WTC11 (cell line): Measurements from ENCODE around the gene HEATR5A. TPM values are rescaled to one million over a fixed set of nuclear protein-coding genes. Genes with fewer than 3 reads are reported as not detected.

ENCODE experiments used
- ATAC-seq: fragments of 200-7000 bp; cut with Tn5 transposase; 2 replicates; pipeline ENCODE4 v1.10.0; 2021; ENCODE audit warnings: mild to moderate bottlenecking, moderate library complexity
- CTCF ChIA-PET: fragments of 300-600 bp; sonication (Branson Sonifier 250); formaldehyde crosslinking; loops from one replicate; lab custom pipeline; 2021; ENCODE audit warnings: antibody characterized with exemption; lab: Charles Lee
- POLR2A ChIA-PET: fragments of 350-600 bp; sonication (Branson Sonifier 250); formaldehyde crosslinking; loops from one replicate; lab custom pipeline; 2021; ENCODE audit warnings: antibody characterized with exemption; lab: Charles Lee
- DNase-seq: peaks from one replicate; pipeline ENCODE4 v3.0.0; 2021; ENCODE audit warnings: low spot score
- H3K27ac Mint-ChIP-seq: 2 replicates; pipeline ENCODE4 v1.8.0; 2021; ENCODE audit warnings: mixed read lengths
- H3K27me3 Mint-ChIP-seq: 2 replicates; pipeline ENCODE4 v1.8.0; 2021; ENCODE audit warnings: low read depth, mild to moderate bottlenecking, moderate library complexity, mixed read lengths
- H3K36me3 Mint-ChIP-seq: 2 replicates; pipeline ENCODE4 v1.8.0; 2021; ENCODE audit warnings: mixed read lengths
- H3K4me1 Mint-ChIP-seq: 2 replicates; pipeline ENCODE4 v1.8.0; 2022; ENCODE audit warnings: mixed read lengths
- H3K4me3 Mint-ChIP-seq: 2 replicates; pipeline ENCODE4 v1.8.0; 2021; ENCODE audit warnings: mild to moderate bottlenecking, moderate library complexity, mixed read lengths
- H3K9me3 Mint-ChIP-seq: 2 replicates; pipeline ENCODE4 v1.8.0; 2021; ENCODE audit warnings: mixed read lengths
- AFF4 ChIP-seq: sonication (generic); formaldehyde crosslinking; IDR thresholded peaks from 2 replicates; pipeline ENCODE4 v1.8.1; 2023; ENCODE audit warnings: mild to moderate bottlenecking, missing genetic modification reagents, borderline replicate concordance
- ATF3 ChIP-seq: sonication (generic); formaldehyde crosslinking; conservative IDR thresholded peaks from 2 replicates; pipeline ENCODE4 v1.8.1; 2022; ENCODE audit warnings: mild to moderate bottlenecking, missing genetic modification reagents
- CDX4 ChIP-seq: fragments of 250-450 bp; sonication (Bioruptor Pico); IDR thresholded peaks from 2 replicates; pipeline ENCODE4 v1.9.0; 2021; ENCODE audit warnings: moderate library complexity, mild to moderate bottlenecking, inconsistent platforms, borderline replicate concordance
- ETV6 ChIP-seq: sonication (generic); formaldehyde crosslinking; IDR thresholded peaks from 2 replicates; pipeline ENCODE4 v1.8.1; 2022; ENCODE audit warnings: mild to moderate bottlenecking, missing genetic modification reagents
- GABPB1 ChIP-seq: sonication (generic); formaldehyde crosslinking; IDR thresholded peaks from 2 replicates; pipeline ENCODE4 v1.8.1; 2023; ENCODE audit warnings: mild to moderate bottlenecking, missing genetic modification reagents
- KAT7 ChIP-seq: sonication (generic); formaldehyde crosslinking; IDR thresholded peaks from 2 replicates; pipeline ENCODE4 v1.8.1; 2023; ENCODE audit warnings: missing genetic modification reagents, mild to moderate bottlenecking, borderline replicate concordance
- MXD4 ChIP-seq: fragments of 250-450 bp; sonication (Bioruptor Pico); IDR thresholded peaks from 2 replicates; pipeline ENCODE4 v1.8.0; 2021; ENCODE audit warnings: mild to moderate bottlenecking, moderate library complexity, borderline replicate concordance
- NFE2L1 ChIP-seq: sonication (generic); formaldehyde crosslinking; IDR thresholded peaks from 2 replicates; pipeline ENCODE4 v1.8.1; 2023; ENCODE audit warnings: missing genetic modification reagents
- OVOL2 ChIP-seq: fragments of 250-450 bp; sonication (Bioruptor Pico); IDR thresholded peaks from 2 replicates; pipeline ENCODE4 v1.9.0; 2021; ENCODE audit warnings: mild to moderate bottlenecking, borderline replicate concordance
- PRDM15 ChIP-seq: sonication (generic); formaldehyde crosslinking; IDR thresholded peaks from 2 replicates; pipeline ENCODE4 v1.8.0; 2022; ENCODE audit warnings: missing genetic modification reagents
- SMAD3 ChIP-seq: sonication (generic); formaldehyde crosslinking; IDR thresholded peaks from 2 replicates; pipeline ENCODE4 v1.8.0; 2022; ENCODE audit warnings: missing genetic modification reagents, mild to moderate bottlenecking, borderline replicate concordance
- TEAD4 ChIP-seq: sonication (generic); formaldehyde crosslinking; IDR thresholded peaks from 2 replicates; pipeline ENCODE4 v1.8.0; 2022; ENCODE audit warnings: mild to moderate bottlenecking, missing genetic modification reagents
- TP53 ChIP-seq: sonication (generic); formaldehyde crosslinking; IDR thresholded peaks from 2 replicates; pipeline ENCODE4 v1.8.1; 2023; ENCODE audit warnings: mild to moderate bottlenecking, missing genetic modification reagents
- USF1 ChIP-seq: sonication (generic); formaldehyde crosslinking; IDR thresholded peaks from 2 replicates; pipeline ENCODE4 v1.8.0; 2022; ENCODE audit warnings: mild to moderate bottlenecking, missing genetic modification reagents
- ZBTB21 ChIP-seq: sonication (generic); formaldehyde crosslinking; IDR thresholded peaks from 2 replicates; pipeline ENCODE4 v1.8.1; 2023; ENCODE audit warnings: mild to moderate bottlenecking, missing genetic modification reagents, borderline replicate concordance
- ZNF281 ChIP-seq: sonication (generic); formaldehyde crosslinking; IDR thresholded peaks from 2 replicates; pipeline ENCODE4 v1.8.0; 2023; ENCODE audit warnings: mild to moderate bottlenecking, missing genetic modification reagents
- ZNF423 ChIP-seq: fragments of 250-450 bp; sonication (Bioruptor Pico); IDR thresholded peaks from 2 replicates; pipeline ENCODE4 v2.1.2; 2022; ENCODE audit warnings: mild to moderate bottlenecking, moderate library complexity
- ZNF512 ChIP-seq: sonication (generic); formaldehyde crosslinking; IDR thresholded peaks from 2 replicates; pipeline ENCODE4 v1.8.1; 2022; ENCODE audit warnings: missing genetic modification reagents, borderline replicate concordance
- total RNA-seq: library from RNA; stranded (reverse); gene quantifications from 3 replicates; pipeline ENCODE4 v1.2.3, GENCODE V29; 2021

The HEATR5A gene
- total RNA-seq, 1 experiment from 2014 or later: 36.2 TPM

GRCh38 chr14:31401369-31401932, 18.9 kb downstream of the HEATR5A start (continued):
- TF ChIP-seq KAT7 (CRISPR knock-in tag): no peak
- TF ChIP-seq ZNF512: no peak

GRCh38 chr14:31400031-31400638, 20.2 kb downstream of the HEATR5A start:
- H3K4me1 Mint-ChIP-seq: peaks cover 6% of the 10 kb centered on the region; the same call in 1 of the 2 replicates
- CTCF ChIA-PET: no interaction called here
- POLR2A ChIA-PET: no interaction called here
- ATAC-seq (no peak), DNase-seq (no peak)
- peaks cover 16% of the 10 kb centered on the region for H3K36me3 Mint-ChIP-seq
- no peak overlapping the region for H3K4me3 Mint-ChIP-seq
- H3K27me3 Mint-ChIP-seq: no peaks in the 10 kb centered on the region
- no peaks in the 10 kb centered on the region for H3K9me3 Mint-ChIP-seq
- TF ChIP-seq ZNF281 (CRISPR knock-in tag): no peak
- TF ChIP-seq ZBTB21 (CRISPR knock-in tag): no peak
- TF ChIP-seq PRDM15: no peak
- TF ChIP-seq OVOL2 (CRISPR knock-in tag): no peak
- no peak for TF ChIP-seq NFE2L1 (CRISPR knock-in tag)
- no peak for TF ChIP-seq SMAD3
- TF ChIP-seq ZNF423 (CRISPR knock-in tag): no peak
- TF ChIP-seq MXD4 (CRISPR knock-in tag): no peak
- no peak for TF ChIP-seq ETV6
- TF ChIP-seq CDX4: no peak
- no peak for TF ChIP-seq TEAD4 (CRISPR knock-in tag)
- no peak overlapping the region for H3K27ac Mint-ChIP-seq

- no peak overlapping the region for H3K27ac Mint-ChIP-seq
- DNase-seq (no peak), ATAC-seq (no peak)
- H3K36me3 Mint-ChIP-seq: peaks cover 9% of the 10 kb centered on the region
- no peaks in the 10 kb centered on the region for H3K4me1 Mint-ChIP-seq
- H3K27me3 Mint-ChIP-seq: no peaks in the 10 kb centered on the region
- H3K9me3 Mint-ChIP-seq: no peaks in the 10 kb centered on the region
- ChIA-PET POLR2A (no interaction called here), CTCF (interaction anchor here (1.1 kb wide), 1 partner anchor 22 kb away, joined by 3 read pairs; no protein-coding TSS in a partner anchor)
- H3K4me3 Mint-ChIP-seq: no peak overlapping the region
- TF ChIP-seq USF1 (CRISPR knock-in tag): no peak
- no peak for TF ChIP-seq TP53
- TF ChIP-seq ATF3 (CRISPR knock-in tag): no peak
- 0 out of 2 replicates have a peak, but pooled peaks have one; percentile 25 for TF ChIP-seq GABPB1 (CRISPR knock-in tag)
- no peak for TF ChIP-seq AFF4 (CRISPR knock-in tag)
Measured at GRCh38 chr14:31395572-31396205, 24.7 kb downstream of the HEATR5A start.
